Esophagus muscularis mucosa (tissue), 4 donors: ENCODE measurements around the gene MVB12B. TPM values are rescaled to one million over a fixed set of nuclear protein-coding genes. Genes with fewer than 3 reads are reported as not detected.

Experiments used
- DNase-seq: peaks from one replicate; pipeline ENCODE4 v3.0.0-alpha.2; 2017; ENCODE audit errors: extremely low spot score
- H3K27ac ChIP-seq, 4 donors: fragments of 200-600 bp; sonication (generic); replicated peaks in 1 of 4; 1 replicate in 3 of 4; 2 replicates in 1 of 4; pipeline ENCODE4 v1.5.1; 2016 to 2019; ENCODE audit warnings: mild to moderate bottlenecking in 1 of 4
- H3K27me3 ChIP-seq, 4 donors: fragments of 200-600 bp; sonication (generic); one replicate each; pipeline versions ENCODE4 v1.5.1 to v1.6.0; 2016 to 2019
- H3K36me3 ChIP-seq, 4 donors: fragments of 200-600 bp; sonication (generic); one replicate each; pipeline ENCODE4 v1.5.1; 2016 to 2019
- H3K4me1 ChIP-seq, 4 donors: fragments of 200-600 bp; sonication (generic); one replicate each; pipeline ENCODE4 v1.5.1; 2016 to 2019
- H3K4me3 ChIP-seq, 4 donors: fragments of 200-600 bp; sonication (generic); 1 replicate in 2 of 4; 2 replicates in 2 of 4; pipeline ENCODE4 v1.5.1; 2016 to 2019; ENCODE audit warnings: mild to moderate bottlenecking in 4 of 4, moderate library complexity in 1 of 4
- H3K9me3 ChIP-seq, 4 donors: fragments of 200-600 bp; sonication (generic); 1 replicate in 3 of 4; 2 replicates in 1 of 4; pipeline ENCODE4 v1.5.1; 2016 to 2019
- CTCF ChIP-seq, 3 experiments: fragments of 200-600 bp in 2 of 3; fragments of 450-650 bp in 1 of 3; sonication (generic) in 2 of 3; IDR thresholded peaks; one replicate each; pipeline ENCODE4 v1.5.1; 2017 to 2019; ENCODE audit warnings: antibody characterized with exemption in 3 of 3, mild to moderate bottlenecking in 2 of 3, moderate library complexity in 1 of 3
- EP300 ChIP-seq: sonication (generic); formaldehyde crosslinking; IDR thresholded peaks from one replicate; pipeline ENCODE4 v1.6.1; 2017; ENCODE audit warnings: antibody characterized with exemption
- POLR2A ChIP-seq: fragments of 450-650 bp; IDR thresholded peaks from one replicate; pipeline ENCODE4 v1.6.1; 2017; ENCODE audit warnings: antibody characterized with exemption, moderate library complexity, mild to moderate bottlenecking, low read depth
- POLR2AphosphoS5 ChIP-seq, 2 donors: sonication (generic); formaldehyde crosslinking; IDR thresholded peaks; one replicate each; pipeline ENCODE4 v1.6.1; 2017; ENCODE audit warnings: antibody characterized with exemption in 2 of 2
- WGBS: methylation state at CpG from one replicate; pipeline ENCODE4 v1.1.5; 2018; 5-methylcytosine and 5-hydroxymethylcytosine counted together
- intact Hi-C: fragments of 100-400 bp; cut with DNase I; formaldehyde crosslinking; loops from one replicate; pipeline ENCODE4 v1.15.1; 2023
- total RNA-seq, 4 donors: library from RNA; depleted of rRNA; stranded (reverse); fragments of >200 nt; gene quantifications; one replicate each; pipeline versions ENCODE4 v1.1.0 to v1.2.1, GENCODE V29; 2016

The MVB12B gene
- total RNA-seq, 4 donors from 2014 or later, result 14.1 to 25.0 (median 18.4) TPM

- intact Hi-C loops, result no loop called here
- Histone ChIP-seq H3K4me3 (no peak overlapping the region), H3K4me1 (peaks cover 2 to 6% (median 4%) of the 10 kb centered on the region in 4 donors), H3K27me3 (peaks cover 0 to 43% (median 9%) of the 10 kb centered on the region in 4 donors), H3K9me3 (no peaks in the 10 kb centered on the region), H3K27ac (no peak overlapping the region), H3K36me3 (peaks cover 2 to 20% (median 12%) of the 10 kb centered on the region in 4 donors)
- TF ChIP-seq EP300 (no peak), POLR2AphosphoS5 (IDR thresholded peaks at IDR 0.05) (no peak), CTCF (IDR thresholded peaks at IDR 0.05) (no peak), POLR2A (no peak)
- DNase-seq, result no peak
- WGBS, result 95% methylated on average over 2 of the region's 2 CpGs
These were observed 182.3 kb downstream of the MVB12B start for GRCh38 chr9:126508928-126509327.

GRCh38 chr9:126509718-126510117, 183.1 kb downstream of the MVB12B start:
- Histone ChIP-seq H3K4me1 (peaks cover 8 to 14% (median 12%) of the 10 kb centered on the region in 4 donors), H3K36me3 (peaks cover 0 to 12% (median 5%) of the 10 kb centered on the region in 4 donors), H3K9me3 (no peaks in the 10 kb centered on the region), H3K27me3 (peaks cover 0 to 50% (median 17%) of the 10 kb centered on the region in 4 donors), H3K27ac (no peak overlapping the region), H3K4me3 (no peak overlapping the region)
- intact Hi-C loops, result no loop called here
- whole genome bisulfite sequencing, result 93% methylated on average over 5 of the region's 5 CpGs
- TF ChIP-seq CTCF (IDR thresholded peaks at IDR 0.05) (no peak), POLR2AphosphoS5 (IDR thresholded peaks at IDR 0.05) (no peak), EP300 (no peak), POLR2A (no peak)
- no peak for DNase-seq

GRCh38 chr9:126510564-126510963, 183.9 kb downstream of the MVB12B start:
- Histone ChIP-seq H3K27ac (no peak overlapping the region), H3K36me3 (peaks cover 0 to 3% (median 1%) of the 10 kb centered on the region in 4 donors), H3K4me3 (no peak overlapping the region), H3K4me1 (peaks cover 8 to 22% (median 17%) of the 10 kb centered on the region in 4 donors), H3K27me3 (peaks cover 0 to 59% (median 24%) of the 10 kb centered on the region in 4 donors), H3K9me3 (no peaks in the 10 kb centered on the region)
- 88% methylated on average over 5 of the region's 6 CpGs for WGBS
- no peak for DNase-seq
- intact Hi-C loops, result no loop called here
- TF ChIP-seq POLR2AphosphoS5 (IDR thresholded peaks at IDR 0.05) (no peak), CTCF (IDR thresholded peaks at IDR 0.05) (no peak), EP300 (no peak), POLR2A (no peak)

- peaks cover 0 to 67% (median 31%) of the 10 kb centered on the region in 4 donors for H3K27me3 ChIP-seq
These were observed 184.8 kb downstream of the MVB12B start for GRCh38 chr9:126511411-126511810.

More at GRCh38 chr9:126511411-126511810, 184.8 kb downstream of the MVB12B start:
- H3K27ac ChIP-seq, result no peak overlapping the region
- no peaks in the 10 kb centered on the region for H3K36me3 ChIP-seq
- TF ChIP-seq EP300 (no peak), CTCF (IDR thresholded peaks at IDR 0.05) (no peak), POLR2A (no peak), POLR2AphosphoS5 (IDR thresholded peaks at IDR 0.05) (no peak)
- no peaks in the 10 kb centered on the region for H3K9me3 ChIP-seq
- H3K4me1 ChIP-seq, result peaks cover 10 to 31% (median 24%) of the 10 kb centered on the region in 4 donors
- DNase-seq, result no peak
- intact Hi-C loops, result no loop called here
- H3K4me3 ChIP-seq, result no peak overlapping the region
